BJ (cell line): Measurements from ENCODE around the gene DPYD. TPM values are rescaled to one million over a fixed set of nuclear protein-coding genes. Genes with fewer than 3 reads are reported as not detected.

Experiments used
- CTCF ChIA-PET: fragments of 350-600 bp; formaldehyde crosslinking; extraction: SDS; loops from one replicate; lab custom pipeline; 2021; ENCODE audit warnings: antibody characterized with exemption, inconsistent platforms; lab: Yijun Ruan, JAX
- POLR2A ChIA-PET: fragments of 300-600 bp; sonication (Branson Sonifier 250); formaldehyde crosslinking; extraction: SDS; loops from one replicate; lab custom pipeline; 2021; ENCODE audit warnings: antibody characterized with exemption; lab: Charles Lee
- DNase-seq: peaks from one replicate; pipeline ENCODE4 v3.0.0-alpha.2; 2011; ENCODE audit warnings: low read depth
- H3K27me3 ChIP-seq: 2 replicates; pipeline ENCODE4 v1.6.0; 2011; ENCODE audit warnings: low read length; ENCODE audit not compliant: control insufficient read depth, insufficient read depth
- H3K36me3 ChIP-seq: 2 replicates; pipeline ENCODE4 v1.5.1; 2011; ENCODE audit warnings: low read length; ENCODE audit not compliant: control insufficient read depth, insufficient read depth
- H3K4me3 ChIP-seq: 2 replicates; pipeline ENCODE4 v1.5.1; 2011; ENCODE audit warnings: low read depth, mild to moderate bottlenecking, control low read depth, low read length
- CTCF ChIP-seq: IDR thresholded peaks from 2 replicates; pipeline ENCODE4 v1.5.1; 2011; ENCODE audit warnings: low read depth, mild to moderate bottlenecking, control low read depth, inconsistent platforms, low read length, moderate library complexity; ENCODE audit not compliant: insufficient read depth
- polyA plus RNA-seq: library from polyadenylated mRNA; depleted of rRNA; stranded (reverse); fragments of >200 nt; gene quantifications from 2 replicates; pipeline ENCODE4 v1.2.3, GENCODE V29; 2011

Gene DPYD
- polyA plus RNA-seq, 1 experiment, result 13.1 TPM

DNA sequence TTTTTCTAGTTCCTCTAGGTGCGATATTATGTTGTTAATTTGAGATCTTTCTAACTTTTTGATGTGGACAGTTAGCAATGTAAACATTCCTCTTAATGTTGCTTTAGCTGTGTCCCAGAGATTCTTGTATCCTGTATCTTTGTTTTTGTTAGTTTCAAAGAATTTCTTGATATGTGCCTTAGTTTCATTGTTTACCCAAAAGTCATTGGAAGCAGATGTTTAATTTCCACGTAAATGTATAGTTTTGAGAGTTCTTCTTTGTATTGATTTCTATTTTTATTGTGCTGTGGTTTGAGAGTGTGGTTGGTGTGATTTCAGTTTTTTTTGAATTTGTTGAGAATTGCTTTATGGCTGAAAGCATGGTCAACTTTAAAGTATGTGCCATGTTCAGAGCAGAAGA lies 879.8 kb downstream of the DPYD start:
- DNase-seq, result no peak
- Histone ChIP-seq H3K4me3 (no peak overlapping the region), H3K36me3 (no peaks in the 10 kb centered on the region), H3K27me3 (no peaks in the 10 kb centered on the region)
- ChIA-PET POLR2A (no interaction called here), CTCF (interaction anchor here (0.7 kb wide), 1 partner anchor 10 kb away, joined by 3 read pairs; no protein-coding TSS in a partner anchor)
- TF ChIP-seq CTCF, result no peak

GRCh38 chr1:97038410-97038809 lies 882.4 kb downstream of the DPYD start:
- TF ChIP-seq CTCF, result no peak
- Histone ChIP-seq H3K36me3 (no peaks in the 10 kb centered on the region), H3K4me3 (no peak overlapping the region), H3K27me3 (no peaks in the 10 kb centered on the region)
- POLR2A ChIA-PET, result no interaction called here
- DNase-seq, result no peak
- CTCF ChIA-PET, result no interaction called here

DNA sequence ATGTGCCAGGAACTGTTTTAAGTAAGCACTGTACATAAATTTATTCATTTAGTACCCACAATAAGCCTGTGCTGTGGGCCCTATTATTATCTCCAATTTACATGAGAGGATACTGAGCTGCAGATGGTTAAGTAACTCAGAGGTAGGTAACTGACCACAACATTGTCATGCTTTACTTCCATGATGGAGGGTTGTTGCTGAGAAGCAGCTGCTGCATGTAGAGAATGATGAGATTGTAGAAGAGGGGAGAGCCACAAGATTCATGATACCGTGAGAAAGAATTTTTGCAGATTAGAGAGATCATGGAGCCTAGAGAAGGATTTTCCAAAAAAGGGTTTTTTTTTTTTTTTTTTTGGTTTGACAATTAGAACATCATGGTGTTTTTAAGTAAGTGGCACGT lies 886.2 kb downstream of the DPYD start:
- CTCF ChIA-PET, result no interaction called here
- Histone ChIP-seq H3K4me3 (no peak overlapping the region), H3K27me3 (no peaks in the 10 kb centered on the region), H3K36me3 (no peaks in the 10 kb centered on the region)
- no peak for DNase-seq
- no peak for TF ChIP-seq CTCF
- POLR2A ChIA-PET, result no interaction called here

GRCh38 chr1:97033949-97034348 lies 886.9 kb downstream of the DPYD start:
- Histone ChIP-seq H3K36me3 (no peaks in the 10 kb centered on the region), H3K27me3 (no peaks in the 10 kb centered on the region), H3K4me3 (no peak overlapping the region)
- no peak for DNase-seq
- POLR2A ChIA-PET, result no interaction called here
- no peak for TF ChIP-seq CTCF
- CTCF ChIA-PET, result interaction anchor here (1.4 to 1.5 kb wide), 2 partner anchors 16 to 19 kb away, joined by 4 read pairs; no protein-coding TSS in a partner anchor
